Fibroblast of the aortic adventitia (primary cell): ENCODE measurements around the gene VEZT. TPM values are rescaled to one million over a fixed set of nuclear protein-coding genes. Genes with fewer than 3 reads are reported as not detected.

Source experiments
- DNase-seq: peaks from one replicate; pipeline ENCODE4 v3.0.0-alpha.2; 2010; ENCODE audit warnings: low read depth
- H3K4me3 ChIP-seq: 2 replicates; pipeline ENCODE4 v1.5.1; 2011; ENCODE audit warnings: low read depth, mild to moderate bottlenecking, control low read depth, low read length, moderate library complexity
- total RNA-seq: library from RNA; depleted of rRNA; stranded (reverse); fragments of >200 nt; gene quantifications from 2 replicates; pipeline ENCODE4 v1.2.3, GENCODE V29; 2012; ENCODE audit warnings: low replicate concordance
- TF ChIP-seq, protein P1 (sequence below): IDR thresholded peaks from 2 replicates; pipeline ENCODE4 v1.5.1; 2011; ENCODE audit warnings: mild to moderate bottlenecking, low read length, control low read depth, inconsistent platforms; ENCODE audit not compliant: insufficient read depth

The VEZT gene
- total RNA-seq, 1 donor, result 98.6 TPM

DNA sequence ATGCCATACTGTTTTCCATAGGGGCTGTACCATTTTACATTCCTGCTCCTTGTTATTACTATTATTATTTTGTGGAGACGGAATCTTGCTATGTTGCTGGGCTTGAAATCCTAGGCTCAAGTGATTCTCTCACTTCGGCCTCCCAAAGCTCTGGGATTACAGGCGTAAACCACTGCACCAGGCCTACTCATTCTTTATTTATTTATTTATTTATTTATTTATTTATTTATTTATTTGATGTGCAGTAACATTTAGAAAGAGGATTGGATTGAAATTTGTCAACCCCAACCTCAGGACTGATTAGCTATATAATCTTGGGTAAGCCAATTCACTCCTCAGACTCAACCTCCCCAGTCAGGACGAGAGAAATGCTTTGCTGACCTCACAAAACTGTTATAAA lies 107.9 kb downstream of the VEZT start:
- H3K4me3 ChIP-seq, result no peak overlapping the region
- DNase-seq, result no peak
- TF ChIP-seq, protein P1, sequence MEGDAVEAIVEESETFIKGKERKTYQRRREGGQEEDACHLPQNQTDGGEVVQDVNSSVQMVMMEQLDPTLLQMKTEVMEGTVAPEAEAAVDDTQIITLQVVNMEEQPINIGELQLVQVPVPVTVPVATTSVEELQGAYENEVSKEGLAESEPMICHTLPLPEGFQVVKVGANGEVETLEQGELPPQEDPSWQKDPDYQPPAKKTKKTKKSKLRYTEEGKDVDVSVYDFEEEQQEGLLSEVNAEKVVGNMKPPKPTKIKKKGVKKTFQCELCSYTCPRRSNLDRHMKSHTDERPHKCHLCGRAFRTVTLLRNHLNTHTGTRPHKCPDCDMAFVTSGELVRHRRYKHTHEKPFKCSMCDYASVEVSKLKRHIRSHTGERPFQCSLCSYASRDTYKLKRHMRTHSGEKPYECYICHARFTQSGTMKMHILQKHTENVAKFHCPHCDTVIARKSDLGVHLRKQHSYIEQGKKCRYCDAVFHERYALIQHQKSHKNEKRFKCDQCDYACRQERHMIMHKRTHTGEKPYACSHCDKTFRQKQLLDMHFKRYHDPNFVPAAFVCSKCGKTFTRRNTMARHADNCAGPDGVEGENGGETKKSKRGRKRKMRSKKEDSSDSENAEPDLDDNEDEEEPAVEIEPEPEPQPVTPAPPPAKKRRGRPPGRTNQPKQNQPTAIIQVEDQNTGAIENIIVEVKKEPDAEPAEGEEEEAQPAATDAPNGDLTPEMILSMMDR, result no peak

DNA sequence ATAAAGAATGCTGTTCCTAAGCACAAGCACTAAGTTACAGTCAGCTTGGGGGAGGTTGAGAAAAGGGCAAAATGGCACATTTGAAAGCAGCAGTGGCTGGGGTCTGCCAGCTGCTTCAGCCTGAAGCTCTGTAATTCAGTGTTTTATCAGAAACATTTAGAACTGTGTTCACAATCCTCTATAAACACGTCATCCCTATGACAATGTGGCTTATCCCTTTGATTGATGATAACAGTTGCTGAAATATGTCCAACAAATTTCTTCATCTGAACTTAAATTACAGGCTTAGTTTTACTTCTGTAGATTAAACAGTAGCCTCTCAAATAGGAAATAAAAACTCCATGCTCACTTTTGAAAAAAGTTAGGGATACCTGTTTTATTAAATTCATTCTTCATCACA lies 108.8 kb downstream of the VEZT start:
- no peak overlapping the region for H3K4me3 ChIP-seq
- peak; percentile 83 for DNase-seq
- TF ChIP-seq, protein P1, result no peak

DNA sequence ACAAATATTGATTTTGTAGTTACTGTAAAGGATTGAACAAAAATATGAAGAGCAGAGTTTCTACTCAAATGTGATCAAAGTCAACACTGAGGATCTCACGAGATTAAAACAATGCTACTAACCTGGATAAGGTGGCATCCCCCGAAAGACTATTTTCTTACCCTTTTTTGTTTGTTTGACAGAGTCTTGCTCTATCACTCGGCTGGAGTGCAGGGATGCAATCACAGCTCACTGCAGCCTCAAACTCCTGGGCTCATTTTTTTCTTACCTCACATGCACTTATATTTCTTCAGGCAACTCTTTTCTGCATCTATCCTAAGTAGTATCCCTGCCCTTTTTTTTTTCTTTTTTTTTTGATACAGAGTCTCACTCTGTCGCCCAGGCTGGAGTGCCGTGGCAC lies 109.2 kb downstream of the VEZT start:
- H3K4me3 ChIP-seq, result no peak overlapping the region
- TF ChIP-seq, protein P1, result no peak
- no peak for DNase-seq

DNA sequence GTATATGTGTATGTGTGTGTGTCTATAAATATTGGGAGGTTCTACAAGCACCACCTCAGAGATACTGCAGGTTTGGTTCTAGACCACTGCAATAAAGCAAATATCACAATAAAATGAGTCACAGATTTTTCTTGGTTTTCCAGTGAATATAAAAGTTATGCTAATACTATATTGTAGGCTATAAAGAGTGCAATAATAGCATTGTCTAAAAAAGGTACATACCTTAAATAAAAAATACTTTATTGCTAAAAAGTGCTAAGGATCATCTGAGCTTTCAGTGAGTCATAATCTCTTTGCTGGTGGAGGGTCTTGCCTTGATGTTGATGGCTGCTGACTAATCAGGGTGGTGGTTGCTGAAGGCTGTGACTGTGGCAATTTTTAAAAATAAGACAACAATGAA lies 111.1 kb downstream of the VEZT start:
- H3K4me3 ChIP-seq, result no peak overlapping the region
- TF ChIP-seq, protein P1, result no peak
- DNase-seq, result no peak

DNA sequence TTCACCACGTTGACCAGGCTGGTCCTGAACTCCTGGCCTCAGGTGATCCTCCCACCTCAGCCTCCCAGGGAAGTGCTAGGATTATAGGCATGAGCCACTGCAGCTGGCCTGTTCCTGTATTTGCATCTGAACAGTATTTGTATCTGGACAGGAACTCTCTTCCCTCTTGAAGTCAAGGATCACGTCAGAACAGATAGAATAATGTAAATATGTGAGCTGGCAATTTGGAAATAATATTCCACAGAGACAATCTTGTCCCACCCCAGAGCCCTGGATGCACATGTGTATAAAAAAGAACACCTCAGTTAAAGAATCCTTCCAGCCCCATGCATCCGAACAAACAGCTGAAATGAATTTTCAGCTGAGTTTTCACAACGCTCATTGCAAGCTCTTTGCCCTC lies 118.3 kb downstream of the VEZT start:
- no peak overlapping the region for H3K4me3 ChIP-seq
- TF ChIP-seq, protein P1, result no peak
- no peak for DNase-seq

DNA sequence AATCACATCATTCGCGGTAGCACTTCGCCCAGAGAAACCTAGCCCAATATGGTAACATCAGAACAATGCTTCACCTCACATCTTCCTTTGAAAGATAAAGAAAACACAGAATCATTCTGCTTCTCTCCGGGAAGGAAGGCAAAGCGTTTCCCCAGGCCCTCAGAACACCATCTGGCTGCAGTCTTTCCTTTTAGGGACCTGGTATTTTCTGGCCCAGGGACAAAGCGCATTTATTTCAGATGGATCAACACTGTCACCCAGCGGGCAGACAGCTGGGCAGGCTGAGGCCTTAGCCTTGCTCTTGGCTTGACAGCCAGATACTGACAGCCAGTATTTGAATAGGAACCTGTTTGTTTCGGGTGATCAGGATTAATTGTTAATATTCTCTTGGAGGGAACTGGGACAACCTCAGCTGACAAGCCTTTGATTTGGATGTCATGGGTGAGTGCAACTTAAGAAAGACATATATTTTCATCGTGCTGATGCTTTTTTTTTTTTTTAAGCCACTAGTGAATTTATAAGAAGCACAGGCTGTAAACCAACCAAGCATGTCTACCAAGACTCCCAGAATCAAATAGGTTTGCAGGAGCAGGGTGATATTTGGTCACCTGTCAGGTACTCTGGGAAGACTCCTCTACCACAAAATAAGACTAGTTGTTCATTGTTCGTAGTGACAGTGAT lies 118.9 kb downstream of the VEZT start:
- peak; percentile 90 for DNase-seq
- peak overlapping the region; percentile 3 for H3K4me3 ChIP-seq
- TF ChIP-seq, protein P1, result peak; percentile 89

DNA sequence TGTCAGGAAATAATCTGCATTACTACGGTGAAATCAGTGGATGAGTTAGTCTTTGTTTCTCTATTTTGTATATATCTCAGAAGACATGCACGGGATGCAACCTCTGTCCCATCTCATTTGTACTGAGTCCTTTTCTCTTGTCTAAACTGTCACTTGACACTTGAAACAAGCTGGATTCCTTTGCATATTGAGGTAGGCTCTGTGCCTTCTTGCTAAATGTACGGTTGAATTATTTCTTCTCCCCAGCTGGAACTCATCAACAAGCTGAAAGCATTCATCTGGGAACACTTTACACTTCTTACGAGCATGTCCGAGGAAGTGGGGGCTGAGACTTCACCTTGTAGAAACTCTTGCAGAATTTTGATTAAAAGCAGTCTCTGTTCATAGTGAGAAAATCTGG lies 119.5 kb downstream of the VEZT start:
- H3K4me3 ChIP-seq, result no peak overlapping the region
- peak; percentile 71 for DNase-seq
- TF ChIP-seq, protein P1, result no peak
